ENCODE data around the gene CDH22.

Gene CDH22

GRCh38 chr20:46349742-46350056 is 41.4 kb upstream of the CDH22 start:
- Histone ChIP-seq H3K9me3 (replicated peaks in 1 of 2; ENCODE audit: control insufficient read depth in 2 of 2, insufficient read depth in 1 of 2, low read depth in 1 of 2, low read length in 2 of 2) (no peaks in the 10 kb centered on the region), H3K79me1 (ENCODE audit: low read depth, low read length) (no peaks in the 10 kb centered on the region), H3K9ac (ENCODE audit: low read depth, low read length, poor library complexity) (no peak overlapping the region), H3K4ac (ENCODE audit: low read length) (no peak overlapping the region), H2BK5ac (ENCODE audit: low read length) (no peak overlapping the region), H2AK5ac (ENCODE audit: low read depth, low read length) (no peak overlapping the region), H2BK12ac (ENCODE audit: low read length) (peak overlapping the region; percentile 77), H3K27ac (replicated peaks; ENCODE audit: low read length) (peak overlapping the region; percentile 90), H4K8ac (ENCODE audit: low read depth, low read length) (no peak overlapping the region), H3K14ac (ENCODE audit: low read length) (peak overlapping the region; percentile 39), H3K4me1 (ENCODE audit: control insufficient read depth in 2 of 2, insufficient read depth in 1 of 2, low read depth in 1 of 2, low read length in 2 of 2) (peaks cover 33 to 41% of the 10 kb centered on the region in 2 donors), H4K91ac (ENCODE audit: low read depth, low read length, poor library complexity) (no peak overlapping the region), H3K4me2 (ENCODE audit: insufficient read depth, low read length, poor library complexity, severe bottlenecking) (no peak overlapping the region), H2BK15ac (ENCODE audit: low read length) (no peak overlapping the region), H3K4me3 (ENCODE audit: low read length in 2 of 2) (no peak overlapping the region), H2AFZ (ENCODE audit: low read length) (peak overlapping the region; percentile 69), H3K36me3 (replicated peaks in 1 of 2; ENCODE audit: control insufficient read depth in 2 of 2, insufficient read depth in 2 of 2, low read length in 2 of 2) (peaks cover 1 to 17% of the 10 kb centered on the region in 2 donors), H3K27me3 (ENCODE audit: control insufficient read depth in 3 of 3, insufficient read depth in 3 of 3, low read depth in 1 of 3, low read length in 3 of 3) (no peaks in the 10 kb centered on the region), H3K23ac (ENCODE audit: low read depth, low read length, poor library complexity) (no peak overlapping the region), H2BK120ac (ENCODE audit: low read depth, low read length) (peak overlapping the region; percentile 68), H3K18ac (ENCODE audit: low read length) (peak overlapping the region; percentile 95)
- WGBS, 2 donors (ENCODE audit: extremely low coverage in 2 of 2, insufficient read length in 2 of 2, insufficient replicate concordance in 1 of 2) = no CpG with 5 or more reads among the region's 4 CpGs
- DNase-seq (ENCODE audit: low spot score) = no peak

- Histone ChIP-seq H3K27ac (replicated peaks; ENCODE audit: low read length) (peak overlapping the region; percentile 90), H3K9ac (ENCODE audit: low read depth, low read length, poor library complexity) (no peak overlapping the region), H3K27me3 (ENCODE audit: control insufficient read depth in 3 of 3, insufficient read depth in 3 of 3, low read depth in 1 of 3, low read length in 3 of 3) (no peaks in the 10 kb centered on the region), H3K36me3 (replicated peaks in 1 of 2; ENCODE audit: control insufficient read depth in 2 of 2, insufficient read depth in 2 of 2, low read length in 2 of 2) (peaks cover 0 to 12% of the 10 kb centered on the region in 2 donors), H3K79me1 (ENCODE audit: low read depth, low read length) (no peaks in the 10 kb centered on the region), H3K14ac (ENCODE audit: low read length) (no peak overlapping the region), H2BK15ac (ENCODE audit: low read length) (no peak overlapping the region), H3K23ac (ENCODE audit: low read depth, low read length, poor library complexity) (no peak overlapping the region), H3K4ac (ENCODE audit: low read length) (no peak overlapping the region), H2AFZ (ENCODE audit: low read length) (no peak overlapping the region), H3K4me2 (ENCODE audit: insufficient read depth, low read length, poor library complexity, severe bottlenecking) (no peak overlapping the region), H4K91ac (ENCODE audit: low read depth, low read length, poor library complexity) (no peak overlapping the region), H3K4me3 (ENCODE audit: low read length in 2 of 2) (no peak overlapping the region), H3K9me3 (replicated peaks in 1 of 2; ENCODE audit: control insufficient read depth in 2 of 2, insufficient read depth in 1 of 2, low read depth in 1 of 2, low read length in 2 of 2) (no peaks in the 10 kb centered on the region), H4K8ac (ENCODE audit: low read depth, low read length) (no peak overlapping the region), H2BK5ac (ENCODE audit: low read length) (no peak overlapping the region), H2BK120ac (ENCODE audit: low read depth, low read length) (no peak overlapping the region), H3K4me1 (ENCODE audit: control insufficient read depth in 2 of 2, insufficient read depth in 1 of 2, low read depth in 1 of 2, low read length in 2 of 2) (peaks cover 33 to 41% of the 10 kb centered on the region in 2 donors), H2AK5ac (ENCODE audit: low read depth, low read length) (no peak overlapping the region), H3K18ac (ENCODE audit: low read length) (peak overlapping the region; percentile 33), H2BK12ac (ENCODE audit: low read length) (no peak overlapping the region)
- peak; percentile 72 for DNase-seq (ENCODE audit: low spot score)
- WGBS, 2 donors (ENCODE audit: extremely low coverage in 2 of 2, insufficient read length in 2 of 2, insufficient replicate concordance in 1 of 2) = no CpG with 5 or more reads among the region's 12 CpGs
Measured at GRCh38 chr20:46349035-46349741, 40.9 kb upstream of the CDH22 start.

GRCh38 chr20:46347841-46348803 is 39.8 kb upstream of the CDH22 start:
- Histone ChIP-seq H3K27ac (replicated peaks; ENCODE audit: low read length) (no peak overlapping the region), H3K4ac (ENCODE audit: low read length) (no peak overlapping the region), H3K4me2 (ENCODE audit: insufficient read depth, low read length, poor library complexity, severe bottlenecking) (no peak overlapping the region), H3K14ac (ENCODE audit: low read length) (no peak overlapping the region), H3K4me1 (ENCODE audit: control insufficient read depth in 2 of 2, insufficient read depth in 1 of 2, low read depth in 1 of 2, low read length in 2 of 2) (peaks cover 37 to 48% of the 10 kb centered on the region in 2 donors), H3K79me1 (ENCODE audit: low read depth, low read length) (no peaks in the 10 kb centered on the region), H3K18ac (ENCODE audit: low read length) (peak overlapping the region; percentile 63), H2BK12ac (ENCODE audit: low read length) (no peak overlapping the region), H3K9me3 (replicated peaks in 1 of 2; ENCODE audit: control insufficient read depth in 2 of 2, insufficient read depth in 1 of 2, low read depth in 1 of 2, low read length in 2 of 2) (no peaks in the 10 kb centered on the region), H4K91ac (ENCODE audit: low read depth, low read length, poor library complexity) (no peak overlapping the region), H2BK120ac (ENCODE audit: low read depth, low read length) (no peak overlapping the region), H3K36me3 (replicated peaks in 1 of 2; ENCODE audit: control insufficient read depth in 2 of 2, insufficient read depth in 2 of 2, low read length in 2 of 2) (peaks cover 0 to 2% of the 10 kb centered on the region in 2 donors), H3K27me3 (ENCODE audit: control insufficient read depth in 3 of 3, insufficient read depth in 3 of 3, low read depth in 1 of 3, low read length in 3 of 3) (no peaks in the 10 kb centered on the region), H4K8ac (ENCODE audit: low read depth, low read length) (no peak overlapping the region), H3K23ac (ENCODE audit: low read depth, low read length, poor library complexity) (peak overlapping the region; percentile 12), H2BK5ac (ENCODE audit: low read length) (no peak overlapping the region), H2BK15ac (ENCODE audit: low read length) (no peak overlapping the region), H3K9ac (ENCODE audit: low read depth, low read length, poor library complexity) (peak overlapping the region; percentile 34), H3K4me3 (ENCODE audit: low read length in 2 of 2) (no peak overlapping the region), H2AK5ac (ENCODE audit: low read depth, low read length) (peak overlapping the region; percentile 28), H2AFZ (ENCODE audit: low read length) (no peak overlapping the region)
- DNase-seq (ENCODE audit: low spot score) = peak; percentile 48
- WGBS, 2 donors (ENCODE audit: extremely low coverage in 2 of 2, insufficient read length in 2 of 2, insufficient replicate concordance in 1 of 2) = no CpG with 5 or more reads among the region's 25 CpGs

- Histone ChIP-seq H2BK12ac (ENCODE audit: low read length) (no peak overlapping the region), H4K8ac (ENCODE audit: low read depth, low read length) (no peak overlapping the region), H3K14ac (ENCODE audit: low read length) (no peak overlapping the region), H3K4me1 (ENCODE audit: control insufficient read depth in 2 of 2, insufficient read depth in 1 of 2, low read depth in 1 of 2, low read length in 2 of 2) (peaks cover 45 to 60% of the 10 kb centered on the region in 2 donors), H3K9me3 (replicated peaks in 1 of 2; ENCODE audit: control insufficient read depth in 2 of 2, insufficient read depth in 1 of 2, low read depth in 1 of 2, low read length in 2 of 2) (no peaks in the 10 kb centered on the region), H3K36me3 (replicated peaks in 1 of 2; ENCODE audit: control insufficient read depth in 2 of 2, insufficient read depth in 2 of 2, low read length in 2 of 2) (peaks cover 0 to 2% of the 10 kb centered on the region in 2 donors), H2AFZ (ENCODE audit: low read length) (no peak overlapping the region), H3K9ac (ENCODE audit: low read depth, low read length, poor library complexity) (no peak overlapping the region), H4K91ac (ENCODE audit: low read depth, low read length, poor library complexity) (no peak overlapping the region), H3K79me1 (ENCODE audit: low read depth, low read length) (no peaks in the 10 kb centered on the region), H3K18ac (ENCODE audit: low read length) (no peak overlapping the region), H3K27me3 (ENCODE audit: control insufficient read depth in 3 of 3, insufficient read depth in 3 of 3, low read depth in 1 of 3, low read length in 3 of 3) (no peaks in the 10 kb centered on the region), H3K23ac (ENCODE audit: low read depth, low read length, poor library complexity) (no peak overlapping the region), H2BK15ac (ENCODE audit: low read length) (no peak overlapping the region), H3K27ac (replicated peaks; ENCODE audit: low read length) (no peak overlapping the region), H2AK5ac (ENCODE audit: low read depth, low read length) (no peak overlapping the region), H2BK120ac (ENCODE audit: low read depth, low read length) (no peak overlapping the region), H3K4ac (ENCODE audit: low read length) (no peak overlapping the region), H2BK5ac (ENCODE audit: low read length) (no peak overlapping the region), H3K4me3 (ENCODE audit: low read length in 2 of 2) (no peak overlapping the region), H3K4me2 (ENCODE audit: insufficient read depth, low read length, poor library complexity, severe bottlenecking) (no peak overlapping the region)
- no CpG with 5 or more reads among the region's 8 CpGs for WGBS, 2 donors (ENCODE audit: extremely low coverage in 2 of 2, insufficient read length in 2 of 2, insufficient replicate concordance in 1 of 2)
- DNase-seq (ENCODE audit: low spot score) = no peak
Measured at GRCh38 chr20:46346770-46347169, 38.5 kb upstream of the CDH22 start.

Measured in neuronal stem cell (in vitro differentiated cells).